WTC11 (cell line): ENCODE measurements around the gene GALNT3.

ENCODE experiments used
- CREB1 ChIP-seq: sonication (generic); formaldehyde crosslinking; IDR thresholded peaks from 2 replicates; pipeline ENCODE4 v1.8.0; 2023; ENCODE audit warnings: mild to moderate bottlenecking, missing genetic modification reagents
- FOXJ3 ChIP-seq: sonication (generic); formaldehyde crosslinking; IDR thresholded peaks from 2 replicates; pipeline ENCODE4 v1.9.0; 2021; ENCODE audit warnings: missing genetic modification reagents, mild to moderate bottlenecking, borderline replicate concordance
- FOXP1 ChIP-seq: sonication (generic); formaldehyde crosslinking; IDR thresholded peaks from 2 replicates; pipeline ENCODE4 v1.8.0; 2022; ENCODE audit warnings: missing genetic modification reagents, mild to moderate bottlenecking, moderate library complexity, borderline replicate concordance
- NR2C2 ChIP-seq: sonication (generic); formaldehyde crosslinking; IDR thresholded peaks from 2 replicates; pipeline ENCODE4 v1.8.0; 2022; ENCODE audit warnings: mild to moderate bottlenecking, missing genetic modification reagents
- NR3C1 ChIP-seq: sonication (generic); formaldehyde crosslinking; conservative IDR thresholded peaks from 2 replicates; pipeline ENCODE4 v1.8.1; 2023; ENCODE audit warnings: low read depth, mild to moderate bottlenecking, missing genetic modification reagents
- SMAD4 ChIP-seq: sonication (generic); formaldehyde crosslinking; IDR thresholded peaks from 2 replicates; pipeline ENCODE4 v1.8.0; 2022; ENCODE audit warnings: mild to moderate bottlenecking, missing genetic modification reagents
- SP1 ChIP-seq: sonication (generic); formaldehyde crosslinking; conservative IDR thresholded peaks from 2 replicates; pipeline ENCODE4 v1.8.1; 2022; ENCODE audit warnings: missing genetic modification reagents
- ZNF121 ChIP-seq: sonication (generic); formaldehyde crosslinking; IDR thresholded peaks from 2 replicates; pipeline ENCODE4 v1.8.0; 2023; ENCODE audit warnings: missing genetic modification reagents
- ZNF138 ChIP-seq: sonication (generic); formaldehyde crosslinking; conservative IDR thresholded peaks from 2 replicates; pipeline ENCODE4 v1.8.1; 2022; ENCODE audit warnings: mild to moderate bottlenecking, moderate library complexity, missing genetic modification reagents
- TF ChIP-seq, protein P1 (sequence below): sonication (generic); formaldehyde crosslinking; IDR thresholded peaks from 2 replicates; pipeline ENCODE4 v1.8.0; 2022; ENCODE audit warnings: mild to moderate bottlenecking, missing genetic modification reagents
- TF ChIP-seq, protein P2 (sequence below): fragments of 200-600 bp; IDR thresholded peaks from 2 replicates; pipeline ENCODE4 v1.8.0; 2022; ENCODE audit warnings: antibody characterized with exemption
- TF ChIP-seq, protein P3 (sequence below): sonication (generic); formaldehyde crosslinking; IDR thresholded peaks from 2 replicates; pipeline ENCODE4 v1.8.0; 2022; ENCODE audit warnings: mild to moderate bottlenecking, missing genetic modification reagents

DNA sequence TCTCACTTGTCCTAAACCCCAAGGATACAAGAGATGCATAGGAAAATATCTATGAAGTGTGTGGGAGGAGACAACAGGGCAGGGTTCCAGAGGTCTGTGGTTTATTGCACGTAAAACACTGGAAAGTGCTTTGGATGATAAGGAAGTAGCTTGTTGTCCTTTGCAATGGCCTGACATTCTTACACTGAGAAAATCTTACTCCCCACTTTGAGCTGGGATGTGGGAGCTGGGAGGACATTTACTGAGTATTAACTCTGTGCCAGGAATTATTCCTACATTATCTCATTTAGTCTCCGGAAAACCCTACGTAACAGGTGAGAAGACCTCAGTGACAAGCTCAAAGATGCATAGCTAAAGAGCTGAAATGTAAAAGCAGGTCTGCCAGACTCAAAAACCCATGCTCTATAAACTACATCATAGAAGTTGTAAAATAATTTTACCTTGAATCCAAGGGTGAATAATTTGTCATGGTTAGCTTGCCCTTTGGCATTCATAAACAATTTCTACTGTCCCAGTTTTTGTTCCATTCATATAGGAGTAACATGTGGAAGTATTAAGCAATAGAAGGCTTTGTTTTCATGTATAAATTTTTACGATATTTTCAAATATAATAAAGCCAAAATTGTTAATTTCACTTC lies 9.2 kb upstream of the GALNT3 start:
- TF ChIP-seq ZNF138 (no peak), FOXJ3 (CRISPR knock-in tag) (no peak), NR3C1 (CRISPR knock-in tag) (no peak), CREB1 (CRISPR knock-in tag) (no peak), SMAD4 (CRISPR knock-in tag) (no peak), NR2C2 (CRISPR knock-in tag) (no peak), SP1 (CRISPR knock-in tag) (no peak), ZNF121 (CRISPR knock-in tag) (no peak), FOXP1 (CRISPR knock-in tag) (no peak)
- TF ChIP-seq, protein P1, sequence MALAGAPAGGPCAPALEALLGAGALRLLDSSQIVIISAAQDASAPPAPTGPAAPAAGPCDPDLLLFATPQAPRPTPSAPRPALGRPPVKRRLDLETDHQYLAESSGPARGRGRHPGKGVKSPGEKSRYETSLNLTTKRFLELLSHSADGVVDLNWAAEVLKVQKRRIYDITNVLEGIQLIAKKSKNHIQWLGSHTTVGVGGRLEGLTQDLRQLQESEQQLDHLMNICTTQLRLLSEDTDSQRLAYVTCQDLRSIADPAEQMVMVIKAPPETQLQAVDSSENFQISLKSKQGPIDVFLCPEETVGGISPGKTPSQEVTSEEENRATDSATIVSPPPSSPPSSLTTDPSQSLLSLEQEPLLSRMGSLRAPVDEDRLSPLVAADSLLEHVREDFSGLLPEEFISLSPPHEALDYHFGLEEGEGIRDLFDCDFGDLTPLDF (CRISPR knock-in tag): no peak
- TF ChIP-seq, protein P2, sequence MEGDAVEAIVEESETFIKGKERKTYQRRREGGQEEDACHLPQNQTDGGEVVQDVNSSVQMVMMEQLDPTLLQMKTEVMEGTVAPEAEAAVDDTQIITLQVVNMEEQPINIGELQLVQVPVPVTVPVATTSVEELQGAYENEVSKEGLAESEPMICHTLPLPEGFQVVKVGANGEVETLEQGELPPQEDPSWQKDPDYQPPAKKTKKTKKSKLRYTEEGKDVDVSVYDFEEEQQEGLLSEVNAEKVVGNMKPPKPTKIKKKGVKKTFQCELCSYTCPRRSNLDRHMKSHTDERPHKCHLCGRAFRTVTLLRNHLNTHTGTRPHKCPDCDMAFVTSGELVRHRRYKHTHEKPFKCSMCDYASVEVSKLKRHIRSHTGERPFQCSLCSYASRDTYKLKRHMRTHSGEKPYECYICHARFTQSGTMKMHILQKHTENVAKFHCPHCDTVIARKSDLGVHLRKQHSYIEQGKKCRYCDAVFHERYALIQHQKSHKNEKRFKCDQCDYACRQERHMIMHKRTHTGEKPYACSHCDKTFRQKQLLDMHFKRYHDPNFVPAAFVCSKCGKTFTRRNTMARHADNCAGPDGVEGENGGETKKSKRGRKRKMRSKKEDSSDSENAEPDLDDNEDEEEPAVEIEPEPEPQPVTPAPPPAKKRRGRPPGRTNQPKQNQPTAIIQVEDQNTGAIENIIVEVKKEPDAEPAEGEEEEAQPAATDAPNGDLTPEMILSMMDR: no peak
- TF ChIP-seq, protein P3, sequence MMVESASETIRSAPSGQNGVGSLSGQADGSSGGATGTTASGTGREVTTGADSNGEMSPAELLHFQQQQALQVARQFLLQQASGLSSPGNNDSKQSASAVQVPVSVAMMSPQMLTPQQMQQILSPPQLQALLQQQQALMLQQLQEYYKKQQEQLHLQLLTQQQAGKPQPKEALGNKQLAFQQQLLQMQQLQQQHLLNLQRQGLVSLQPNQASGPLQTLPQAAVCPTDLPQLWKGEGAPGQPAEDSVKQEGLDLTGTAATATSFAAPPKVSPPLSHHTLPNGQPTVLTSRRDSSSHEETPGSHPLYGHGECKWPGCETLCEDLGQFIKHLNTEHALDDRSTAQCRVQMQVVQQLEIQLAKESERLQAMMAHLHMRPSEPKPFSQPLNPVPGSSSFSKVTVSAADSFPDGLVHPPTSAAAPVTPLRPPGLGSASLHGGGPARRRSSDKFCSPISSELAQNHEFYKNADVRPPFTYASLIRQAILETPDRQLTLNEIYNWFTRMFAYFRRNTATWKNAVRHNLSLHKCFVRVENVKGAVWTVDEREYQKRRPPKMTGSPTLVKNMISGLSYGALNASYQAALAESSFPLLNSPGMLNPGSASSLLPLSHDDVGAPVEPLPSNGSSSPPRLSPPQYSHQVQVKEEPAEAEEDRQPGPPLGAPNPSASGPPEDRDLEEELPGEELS: no peak
